Suprapubic skin (tissue), 4 donors: ENCODE data around the gene PREX1. TPM values are rescaled to one million over a fixed set of nuclear protein-coding genes. Genes with fewer than 3 reads are reported as not detected.

Source experiments
- DNase-seq, 2 donors: peaks; one replicate each; pipeline ENCODE4 v3.0.0-alpha.2; 2019; ENCODE audit warnings: low spot score in 2 of 2
- H3K27ac ChIP-seq: fragments of 200-600 bp; sonication (generic); one replicate; pipeline ENCODE4 v1.5.1; 2019
- H3K27me3 ChIP-seq: fragments of 200-600 bp; sonication (generic); one replicate; pipeline ENCODE4 v1.5.1; 2019
- H3K36me3 ChIP-seq: fragments of 200-600 bp; sonication (generic); one replicate; pipeline ENCODE4 v1.5.1; 2019
- H3K4me1 ChIP-seq: fragments of 200-600 bp; sonication (generic); one replicate; pipeline ENCODE4 v1.5.1; 2019
- H3K4me3 ChIP-seq: fragments of 200-600 bp; sonication (generic); one replicate; pipeline ENCODE4 v1.5.1; 2019; ENCODE audit warnings: mild to moderate bottlenecking
- H3K9me3 ChIP-seq: fragments of 200-600 bp; sonication (generic); one replicate; pipeline ENCODE4 v1.5.1; 2019
- EP300 ChIP-seq: sonication (generic); formaldehyde crosslinking; IDR thresholded peaks from one replicate; pipeline ENCODE4 v1.6.1; 2017; ENCODE audit warnings: antibody characterized with exemption
- POLR2A ChIP-seq, 2 donors: fragments of 450-650 bp; IDR thresholded peaks; one replicate each; pipeline ENCODE4 v1.6.1; 2017; ENCODE audit warnings: antibody characterized with exemption in 2 of 2, mild to moderate bottlenecking in 2 of 2, moderate library complexity in 2 of 2
- POLR2AphosphoS5 ChIP-seq, 3 donors: sonication (generic); formaldehyde crosslinking; IDR thresholded peaks; one replicate each; pipeline ENCODE4 v1.6.1; 2017; ENCODE audit warnings: antibody characterized with exemption in 3 of 3
- WGBS: methylation state at CpG from one replicate; pipeline ENCODE4 v1.1.5; 2018; 5-methylcytosine and 5-hydroxymethylcytosine counted together
- total RNA-seq, 4 donors: library from RNA; depleted of rRNA; stranded (reverse); fragments of >200 nt; gene quantifications; one replicate each; pipeline ENCODE4 v1.1.0, GENCODE V29; 2016
- TF ChIP-seq, protein P1 (sequence below), 2 donors: fragments of 200-600 bp in 1 of 2; fragments of 450-650 bp in 1 of 2; sonication (generic) in 1 of 2; IDR thresholded peaks; one replicate each; pipeline ENCODE4 v1.5.1; 2016 to 2019; ENCODE audit warnings: antibody characterized with exemption in 2 of 2, mild to moderate bottlenecking in 1 of 2, moderate library complexity in 1 of 2

The PREX1 gene
- total RNA-seq, 4 donors from 2014 or later = 4.7 to 15.1 (median 10.2) TPM

DNA sequence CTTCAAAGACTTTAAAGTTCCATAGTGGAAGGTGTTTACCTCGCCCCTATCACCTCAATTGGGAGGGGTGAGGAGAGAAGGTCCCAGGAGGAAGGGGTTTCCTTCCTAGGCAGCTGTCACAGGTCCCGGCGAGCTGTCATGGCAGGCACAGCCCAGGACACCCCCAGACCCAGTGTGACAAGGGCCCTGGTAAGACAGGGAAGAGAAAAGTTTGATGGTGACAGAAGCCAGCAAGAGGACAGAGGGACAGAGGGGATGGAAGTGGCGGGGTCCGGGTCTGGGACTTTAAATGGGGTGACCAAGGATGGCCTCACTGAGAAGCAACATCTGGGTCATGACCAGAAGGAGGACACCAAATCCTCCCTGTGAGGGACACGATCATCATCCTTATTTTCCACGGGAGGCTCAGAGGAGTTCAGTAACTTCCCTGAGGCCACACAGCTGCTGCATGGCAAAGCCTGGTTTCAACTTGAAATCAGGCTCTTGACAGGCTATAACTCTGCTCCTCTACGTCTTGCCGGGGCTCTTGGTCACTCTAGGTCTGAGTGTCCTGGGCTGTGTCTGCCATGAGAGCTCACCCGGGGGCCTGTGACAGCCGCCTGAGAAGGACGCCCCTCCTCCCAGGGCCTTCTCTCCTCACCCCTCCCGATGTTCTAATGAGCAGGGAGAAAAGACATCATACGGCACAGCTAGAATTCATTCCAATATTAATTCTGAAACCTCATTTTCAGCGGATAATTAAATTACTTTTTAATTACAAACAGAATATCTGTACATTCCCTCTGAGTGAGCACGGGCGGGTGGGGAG lies 222.2 kb downstream of the PREX1 start:
- TF ChIP-seq POLR2A (IDR thresholded peaks at IDR 0.05) = no peak
- TF ChIP-seq EP300 = no peak
- no peak for TF ChIP-seq POLR2AphosphoS5 (IDR thresholded peaks at IDR 0.05)
- TF ChIP-seq, protein P1, sequence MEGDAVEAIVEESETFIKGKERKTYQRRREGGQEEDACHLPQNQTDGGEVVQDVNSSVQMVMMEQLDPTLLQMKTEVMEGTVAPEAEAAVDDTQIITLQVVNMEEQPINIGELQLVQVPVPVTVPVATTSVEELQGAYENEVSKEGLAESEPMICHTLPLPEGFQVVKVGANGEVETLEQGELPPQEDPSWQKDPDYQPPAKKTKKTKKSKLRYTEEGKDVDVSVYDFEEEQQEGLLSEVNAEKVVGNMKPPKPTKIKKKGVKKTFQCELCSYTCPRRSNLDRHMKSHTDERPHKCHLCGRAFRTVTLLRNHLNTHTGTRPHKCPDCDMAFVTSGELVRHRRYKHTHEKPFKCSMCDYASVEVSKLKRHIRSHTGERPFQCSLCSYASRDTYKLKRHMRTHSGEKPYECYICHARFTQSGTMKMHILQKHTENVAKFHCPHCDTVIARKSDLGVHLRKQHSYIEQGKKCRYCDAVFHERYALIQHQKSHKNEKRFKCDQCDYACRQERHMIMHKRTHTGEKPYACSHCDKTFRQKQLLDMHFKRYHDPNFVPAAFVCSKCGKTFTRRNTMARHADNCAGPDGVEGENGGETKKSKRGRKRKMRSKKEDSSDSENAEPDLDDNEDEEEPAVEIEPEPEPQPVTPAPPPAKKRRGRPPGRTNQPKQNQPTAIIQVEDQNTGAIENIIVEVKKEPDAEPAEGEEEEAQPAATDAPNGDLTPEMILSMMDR (IDR thresholded peaks at IDR 0.05) = no peak
- H3K4me3 ChIP-seq = no peak overlapping the region
- peaks cover 12% of the 10 kb centered on the region for H3K27me3 ChIP-seq
- H3K4me1 ChIP-seq = no peaks in the 10 kb centered on the region
- H3K9me3 ChIP-seq = no peaks in the 10 kb centered on the region
- DNase-seq = peak; percentile 44 to 51
- H3K27ac ChIP-seq = no peak overlapping the region
- 59% methylated on average over 15 of the region's 17 CpGs for WGBS
- H3K36me3 ChIP-seq = no peaks in the 10 kb centered on the region

DNA sequence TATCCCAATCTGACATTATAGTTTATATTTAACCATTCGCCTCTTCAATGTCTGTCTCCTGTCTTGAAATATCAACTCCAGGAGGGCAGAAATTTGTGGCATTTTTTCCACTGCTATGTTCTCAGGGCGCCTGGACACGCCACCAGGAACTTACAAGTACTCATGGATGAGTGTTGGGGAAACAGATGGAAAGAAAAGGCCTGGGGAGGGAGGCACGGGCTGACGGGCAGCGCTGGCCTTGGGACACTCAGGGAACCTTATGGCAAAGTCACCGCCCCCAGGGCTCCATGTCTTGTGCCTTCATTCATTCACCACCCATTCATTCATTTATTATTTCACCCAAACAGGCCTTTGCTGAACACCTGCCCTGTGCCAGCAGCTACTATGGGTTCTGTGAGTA lies 222.9 kb downstream of the PREX1 start:
- Histone ChIP-seq H3K4me1 (no peaks in the 10 kb centered on the region), H3K9me3 (no peaks in the 10 kb centered on the region), H3K27ac (no peak overlapping the region), H3K4me3 (no peak overlapping the region), H3K36me3 (no peaks in the 10 kb centered on the region), H3K27me3 (peaks cover 15% of the 10 kb centered on the region)
- TF ChIP-seq EP300 (no peak), POLR2AphosphoS5 (IDR thresholded peaks at IDR 0.05) (no peak), POLR2A (IDR thresholded peaks at IDR 0.05) (no peak)
- TF ChIP-seq, protein P1 (IDR thresholded peaks at IDR 0.05) = no peak
- DNase-seq = peak; percentile 14 to 54
- 90% methylated on average over 7 of the region's 7 CpGs for WGBS

DNA sequence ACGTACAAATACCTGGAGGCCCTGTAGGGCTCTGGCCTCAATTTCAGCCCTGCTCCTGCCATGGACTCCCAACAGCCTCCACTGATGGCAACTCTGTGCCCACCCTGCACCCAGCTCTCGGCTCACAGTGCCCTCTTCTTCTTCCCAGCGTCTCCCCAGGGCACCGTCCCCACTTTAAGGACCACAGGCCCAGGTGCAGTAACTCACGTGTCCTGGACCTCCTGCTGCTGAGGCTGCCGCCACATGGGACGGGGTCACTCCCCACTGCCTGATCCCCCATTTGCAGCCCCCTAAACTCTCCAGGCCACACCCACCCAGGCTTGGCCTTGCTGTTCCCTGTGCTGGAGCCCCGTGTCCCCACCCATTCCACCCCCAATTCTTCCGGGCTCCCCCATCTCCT lies 223.4 kb downstream of the PREX1 start:
- 93% methylated on average over 9 of the region's 9 CpGs for WGBS
- DNase-seq = peak; percentile 49 to 56
- Histone ChIP-seq H3K4me3 (no peak overlapping the region), H3K9me3 (no peaks in the 10 kb centered on the region), H3K36me3 (no peaks in the 10 kb centered on the region), H3K27me3 (peaks cover 20% of the 10 kb centered on the region), H3K4me1 (no peaks in the 10 kb centered on the region), H3K27ac (no peak overlapping the region)
- no peak for TF ChIP-seq POLR2AphosphoS5 (IDR thresholded peaks at IDR 0.05)
- TF ChIP-seq, protein P1 (IDR thresholded peaks at IDR 0.05) = no peak
- TF ChIP-seq EP300 = no peak
- TF ChIP-seq POLR2A (IDR thresholded peaks at IDR 0.05) = no peak

DNA sequence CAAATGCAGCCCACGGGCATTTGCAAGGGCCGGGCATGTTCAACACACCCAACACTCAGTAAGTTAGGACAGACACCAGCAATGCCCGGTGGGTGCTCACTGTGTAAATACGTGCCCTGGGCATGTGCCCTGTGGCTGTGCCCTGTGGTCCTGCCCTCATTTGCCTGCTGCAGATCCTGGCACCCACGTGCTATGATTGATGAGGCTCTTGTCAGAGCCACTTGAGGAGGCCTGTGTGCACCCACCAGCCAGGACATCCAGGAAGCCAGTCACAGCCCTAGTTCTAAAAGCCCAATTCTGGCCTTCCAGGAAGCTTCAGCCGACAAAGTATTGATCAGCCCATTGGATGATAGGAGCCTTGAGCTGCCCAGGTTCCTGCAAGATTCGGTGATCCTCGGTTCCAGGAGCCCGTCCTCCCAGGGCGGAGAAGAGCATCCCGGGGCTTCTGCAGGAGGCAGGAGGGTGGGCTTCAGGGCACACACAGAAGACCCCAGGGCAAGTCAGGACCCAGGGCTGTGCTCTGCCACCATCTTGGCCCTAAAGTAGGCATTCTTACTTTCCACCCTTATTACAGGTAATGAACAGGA lies 223.9 kb downstream of the PREX1 start:
- Histone ChIP-seq H3K36me3 (no peaks in the 10 kb centered on the region), H3K4me1 (no peaks in the 10 kb centered on the region), H3K9me3 (no peaks in the 10 kb centered on the region), H3K4me3 (no peak overlapping the region), H3K27me3 (peaks cover 23% of the 10 kb centered on the region), H3K27ac (no peak overlapping the region)
- WGBS = 89% methylated on average over 3 of the region's 11 CpGs
- DNase-seq = peak; percentile 26 to 37
- TF ChIP-seq POLR2AphosphoS5 (IDR thresholded peaks at IDR 0.05) = no peak
- no peak for TF ChIP-seq EP300
- no peak for TF ChIP-seq POLR2A (IDR thresholded peaks at IDR 0.05)
- TF ChIP-seq, protein P1 (IDR thresholded peaks at IDR 0.05) = no peak

DNA sequence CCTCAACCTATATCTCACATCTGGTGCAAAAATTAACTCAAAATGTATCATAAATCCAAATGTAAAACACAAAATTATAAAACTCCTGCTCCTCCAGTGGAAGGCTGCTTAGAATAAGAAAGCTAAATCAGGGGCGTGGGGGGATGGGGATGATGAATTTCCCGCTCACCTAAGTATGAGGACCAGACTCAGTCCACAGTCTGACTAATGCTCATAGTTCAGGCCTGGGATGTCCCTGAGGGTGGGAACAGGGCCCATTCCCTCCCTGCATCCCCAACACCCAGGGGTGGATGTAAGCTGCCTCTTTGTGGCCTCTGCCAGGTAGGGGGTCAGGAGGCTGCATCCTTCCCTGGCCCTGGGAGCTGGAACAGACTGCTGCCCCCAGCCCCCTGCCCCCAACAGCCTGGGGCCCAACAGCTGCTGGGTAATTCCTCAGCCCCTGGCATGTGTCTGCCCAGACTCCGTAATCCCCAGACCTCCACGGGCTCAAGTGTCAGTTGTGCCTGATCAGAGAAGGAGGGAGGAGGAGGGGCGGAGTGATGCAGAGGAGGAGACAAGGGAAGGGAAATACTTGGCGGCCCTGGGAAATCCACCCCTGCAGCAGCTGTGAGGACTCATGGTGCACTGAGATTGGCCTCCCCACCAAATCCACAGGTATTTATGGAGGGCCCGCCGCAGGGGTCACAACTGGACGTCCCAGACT lies 224.5 kb downstream of the PREX1 start:
- TF ChIP-seq POLR2AphosphoS5 (IDR thresholded peaks at IDR 0.05) (no peak), EP300 (no peak), POLR2A (IDR thresholded peaks at IDR 0.05) (no peak)
- TF ChIP-seq, protein P1 (IDR thresholded peaks at IDR 0.05) = no peak
- Histone ChIP-seq H3K36me3 (no peaks in the 10 kb centered on the region), H3K4me3 (no peak overlapping the region), H3K27ac (no peak overlapping the region), H3K9me3 (no peaks in the 10 kb centered on the region), H3K4me1 (no peaks in the 10 kb centered on the region), H3K27me3 (peaks cover 27% of the 10 kb centered on the region)
- WGBS = 62% methylated on average over 6 of the region's 9 CpGs
- DNase-seq = peak; percentile 19 to 76
